T-helper 22 cell (primary cell): Measurements from ENCODE around the gene EMC7.
"Not testable (repeated sequence)": the region's sequence is repeated elsewhere in the genome, so short reads cannot be mapped to it uniquely, and the experiment has no call there.

Experiments used
- DNase-seq: peaks from one replicate; pipeline ENCODE4 v3.0.0-alpha.2; 2020; ENCODE audit warnings: low read depth

EMC7 gene

DNA sequence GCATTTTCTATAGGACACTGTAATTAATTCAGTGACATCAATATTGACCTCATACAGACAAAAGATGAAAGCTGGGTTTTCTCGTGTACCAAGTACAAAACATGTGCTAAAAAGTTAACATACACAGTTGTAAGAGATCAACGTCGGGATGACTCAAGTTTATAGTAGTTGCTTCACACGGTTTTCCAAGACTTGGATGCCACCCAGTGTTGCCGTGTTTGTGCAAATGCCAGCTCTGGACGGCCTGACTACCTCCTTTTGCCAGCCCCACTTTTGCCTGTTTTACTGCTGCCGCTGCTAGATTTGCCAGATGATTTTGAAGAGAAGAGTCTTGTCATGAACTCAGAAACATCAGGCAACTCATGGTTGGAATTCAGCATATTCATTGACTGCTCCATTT, 17.6 kb downstream of the EMC7 start:
- DNase-seq = no peak

DNA sequence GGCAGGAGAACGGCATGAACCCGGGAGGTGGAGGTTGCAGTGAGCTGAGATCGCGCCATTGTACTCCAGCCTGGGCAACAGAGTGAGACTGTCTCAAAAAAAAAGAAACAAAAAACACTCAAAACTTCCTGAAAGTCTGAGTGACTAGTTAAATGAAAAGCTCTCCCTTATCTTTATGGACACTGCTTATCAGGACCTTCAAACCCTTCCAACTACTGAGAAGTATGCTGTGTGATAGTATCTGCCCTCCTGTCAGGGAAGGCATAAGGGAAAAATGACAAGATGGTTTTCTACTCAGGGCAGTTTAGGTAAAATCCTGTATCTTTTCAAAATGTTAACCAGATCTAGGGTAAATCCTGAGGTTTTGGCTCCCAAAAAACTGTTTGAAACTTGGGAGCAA, 21.8 kb downstream of the EMC7 start:
- no peak for DNase-seq

DNA sequence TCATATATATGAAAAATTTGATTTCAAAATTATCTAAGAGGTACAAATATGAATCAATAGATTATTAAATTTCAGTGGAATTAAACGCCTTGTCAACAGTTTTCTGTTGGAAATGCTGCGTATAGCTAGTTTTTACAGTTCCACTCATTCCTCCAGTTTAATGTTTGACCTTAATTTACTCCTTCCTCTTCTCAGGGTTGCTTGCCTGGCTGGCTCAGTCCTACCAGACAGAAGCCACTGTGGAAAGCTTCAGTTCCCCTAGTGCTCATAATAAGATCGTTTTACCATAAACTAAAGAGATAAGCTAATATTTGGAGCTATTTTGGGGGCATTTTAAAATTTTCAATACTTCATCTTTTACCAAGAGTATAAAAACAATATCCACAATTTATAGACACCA, 22.8 kb downstream of the EMC7 start:
- no peak for DNase-seq

DNA sequence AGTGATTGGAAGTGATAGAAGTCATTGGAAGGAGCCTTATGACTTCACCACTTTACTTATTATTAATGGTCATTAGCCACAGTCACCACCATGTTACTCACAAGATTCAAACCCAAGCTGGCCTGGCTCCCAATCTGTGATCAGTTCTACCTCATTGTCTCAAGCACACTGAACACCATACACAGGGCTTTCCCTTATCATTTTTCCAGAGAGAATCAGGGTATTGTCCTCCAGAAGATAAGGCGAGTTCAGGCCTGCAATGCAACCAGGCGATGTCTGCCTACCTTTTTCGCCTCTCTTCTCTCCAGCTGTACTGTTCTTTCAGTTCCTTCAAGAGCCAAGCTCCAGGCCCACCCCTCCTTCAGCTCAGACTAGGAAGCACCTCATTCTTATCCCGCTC, 24.9 kb downstream of the EMC7 start:
- DNase-seq = no peak

DNA sequence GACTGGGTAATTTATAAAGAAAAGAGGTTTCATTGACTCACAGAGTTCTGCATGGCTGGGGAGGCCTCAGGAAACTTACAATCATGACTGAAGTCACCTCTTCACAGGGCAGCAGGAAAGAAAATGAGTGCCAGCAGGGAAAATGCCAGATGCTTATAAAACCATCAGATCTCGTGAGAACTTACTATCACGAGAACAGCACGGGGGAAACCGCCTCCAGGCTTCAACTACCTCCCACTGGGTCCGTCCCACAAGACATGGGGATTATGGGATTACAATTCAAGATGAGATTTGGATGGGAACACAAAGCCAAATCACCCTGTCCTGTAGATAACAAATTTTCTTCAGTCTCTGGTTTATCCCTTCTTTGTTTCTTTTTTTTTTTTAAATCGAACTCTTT, 31.7 kb downstream of the EMC7 start:
- no peak for DNase-seq

DNA sequence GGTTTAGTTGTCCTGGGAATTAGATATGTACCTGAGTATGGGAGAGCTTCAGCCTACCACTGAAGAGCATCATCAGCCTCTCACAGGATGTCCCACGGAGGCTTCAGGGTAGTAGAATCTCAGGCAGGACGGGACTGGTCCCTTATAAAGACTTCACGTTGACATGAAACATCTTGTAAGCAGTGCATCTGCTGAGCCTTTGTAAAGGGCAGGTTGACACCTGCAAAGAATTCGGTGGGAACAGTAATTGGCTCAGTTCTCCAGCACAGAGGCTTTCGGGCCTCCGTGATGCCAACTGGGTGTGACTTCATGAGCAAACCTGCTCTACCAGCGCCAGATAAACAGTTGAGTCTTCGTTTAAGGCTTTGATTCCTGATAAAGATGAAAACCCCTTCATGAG, 35.7 kb downstream of the EMC7 start:
- no peak for DNase-seq

DNA sequence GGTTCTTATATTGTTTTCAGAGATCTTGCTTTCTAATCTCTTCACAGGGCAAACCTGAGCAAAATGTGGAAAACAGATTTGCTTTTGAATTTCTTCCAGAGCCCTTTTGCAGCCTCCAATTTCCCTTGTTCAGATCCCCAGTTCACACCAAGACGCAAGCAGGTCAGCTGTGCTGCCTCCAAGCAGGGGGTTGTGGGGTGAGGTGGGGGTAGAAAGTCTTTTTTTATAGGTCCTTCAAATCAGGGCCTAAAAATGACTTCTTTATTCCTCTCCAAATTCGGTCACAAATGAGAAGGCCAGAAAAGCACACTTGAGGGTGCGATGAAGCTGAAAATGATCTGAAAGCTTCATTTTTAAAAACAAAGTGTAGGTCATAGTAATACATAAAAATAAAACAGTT, 36.4 kb downstream of the EMC7 start:
- DNase-seq = no peak

DNA sequence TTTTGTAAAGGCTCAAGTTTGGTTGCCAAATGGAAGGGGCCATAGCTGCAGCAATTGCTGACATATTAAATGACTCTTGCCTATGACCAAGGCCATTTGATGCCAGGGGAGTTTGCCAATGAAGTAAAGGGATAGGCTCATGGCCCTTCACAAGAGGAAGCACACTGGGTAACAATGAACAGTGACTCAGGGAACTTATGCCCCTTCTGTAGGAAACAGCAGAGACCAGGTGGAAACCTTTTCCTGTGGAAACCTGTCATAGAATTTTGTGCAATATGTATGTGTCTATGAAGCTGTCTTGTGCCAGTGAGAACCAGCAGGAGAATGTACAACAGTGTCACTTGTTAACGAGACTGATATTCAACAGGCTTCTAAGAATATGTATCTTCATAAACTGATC, 37.2 kb downstream of the EMC7 start:
- no peak for DNase-seq

DNA sequence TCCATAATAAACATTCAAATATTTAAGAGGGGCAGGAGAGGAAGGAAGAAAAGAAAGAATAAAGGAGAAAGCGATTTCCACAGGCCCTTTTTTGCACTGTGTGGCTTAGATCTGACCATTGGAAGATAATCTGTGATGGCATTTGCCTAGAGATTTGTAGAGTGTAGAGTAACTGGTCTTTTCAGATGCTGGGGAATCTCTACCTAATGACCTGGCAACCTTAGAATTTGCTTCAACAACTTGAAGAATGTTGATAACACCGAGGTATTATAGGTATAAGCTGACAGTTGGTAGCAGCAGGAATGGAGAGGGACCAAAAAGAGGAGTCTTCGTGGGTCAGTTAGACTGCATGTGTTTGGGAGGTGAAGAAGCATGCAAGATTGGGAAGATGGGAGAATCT, 41.7 kb downstream of the EMC7 start:
- no peak for DNase-seq

DNA sequence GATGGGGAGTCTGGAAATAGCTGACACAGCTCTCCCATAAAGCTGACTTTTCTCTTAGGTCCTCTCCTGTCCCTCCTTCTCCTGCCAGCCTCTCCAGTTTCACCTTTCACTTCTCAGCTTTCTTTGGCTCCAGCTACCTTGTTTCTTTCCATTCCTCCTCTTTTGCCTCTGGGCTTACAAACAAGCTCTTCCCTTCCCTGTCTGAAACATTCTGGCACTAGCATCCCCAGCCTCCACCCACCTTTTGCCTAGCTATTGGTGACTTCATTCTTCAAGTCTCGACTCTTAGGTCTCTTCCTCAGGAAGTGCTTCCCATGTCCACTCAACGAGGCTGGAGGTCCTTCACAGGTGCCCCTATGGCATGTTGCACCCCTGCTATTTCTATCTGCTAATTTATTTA, 42.2 kb downstream of the EMC7 start:
- DNase-seq = no peak

DNA sequence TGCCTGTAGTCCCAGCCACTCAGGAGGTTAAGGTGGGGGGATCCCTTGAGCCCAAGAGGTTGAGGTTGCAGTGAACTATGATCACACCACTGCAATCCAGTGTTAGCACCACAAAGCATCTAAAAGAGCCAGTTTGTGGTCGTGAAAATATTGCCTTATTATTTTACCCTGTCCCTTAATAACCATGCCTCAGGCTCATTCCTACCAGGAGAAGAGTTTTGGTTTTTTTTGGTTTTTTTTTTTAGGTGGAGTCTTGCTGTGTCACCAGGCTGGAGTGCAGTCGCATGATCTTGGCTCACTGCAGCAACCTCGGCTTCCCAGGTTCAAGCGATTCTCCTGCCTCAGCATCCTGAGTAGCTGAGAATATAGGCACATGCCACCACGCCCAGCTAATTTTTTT, 44.8 kb downstream of the EMC7 start:
- no peak for DNase-seq

DNA sequence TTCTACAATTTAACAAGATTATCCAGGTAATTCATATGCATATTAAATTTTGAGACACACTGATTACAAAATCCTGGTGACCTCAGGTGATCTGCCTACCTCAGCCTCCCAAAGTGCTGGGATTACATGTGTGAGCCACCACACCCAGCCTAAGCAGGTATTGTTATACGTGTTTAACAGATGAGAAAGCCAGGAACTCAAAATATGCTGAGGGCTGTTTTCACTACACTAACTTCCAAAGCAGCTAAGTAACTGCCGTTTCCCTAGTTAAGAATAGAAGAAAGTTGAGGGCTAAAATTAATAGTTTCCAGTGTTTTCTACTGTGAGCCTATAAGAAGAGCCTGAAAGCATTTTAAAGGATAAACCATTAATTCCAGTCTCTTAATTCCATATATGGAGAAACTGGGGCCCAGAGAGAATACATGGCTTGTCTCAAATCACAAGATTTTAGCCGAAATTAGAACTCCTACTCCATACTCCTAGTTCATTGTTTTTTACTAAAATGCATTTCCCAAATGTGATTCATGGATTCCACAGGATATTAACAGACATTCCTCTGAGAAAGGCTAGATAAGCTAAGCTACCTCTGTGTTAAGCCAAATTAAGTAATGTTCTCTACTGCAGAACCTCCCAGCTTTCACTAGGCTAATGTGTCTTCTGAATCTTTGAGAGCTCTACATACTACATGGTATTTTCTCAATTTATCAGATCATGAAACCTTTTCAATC, 45.6 kb downstream of the EMC7 start:
- no peak for DNase-seq

DNA sequence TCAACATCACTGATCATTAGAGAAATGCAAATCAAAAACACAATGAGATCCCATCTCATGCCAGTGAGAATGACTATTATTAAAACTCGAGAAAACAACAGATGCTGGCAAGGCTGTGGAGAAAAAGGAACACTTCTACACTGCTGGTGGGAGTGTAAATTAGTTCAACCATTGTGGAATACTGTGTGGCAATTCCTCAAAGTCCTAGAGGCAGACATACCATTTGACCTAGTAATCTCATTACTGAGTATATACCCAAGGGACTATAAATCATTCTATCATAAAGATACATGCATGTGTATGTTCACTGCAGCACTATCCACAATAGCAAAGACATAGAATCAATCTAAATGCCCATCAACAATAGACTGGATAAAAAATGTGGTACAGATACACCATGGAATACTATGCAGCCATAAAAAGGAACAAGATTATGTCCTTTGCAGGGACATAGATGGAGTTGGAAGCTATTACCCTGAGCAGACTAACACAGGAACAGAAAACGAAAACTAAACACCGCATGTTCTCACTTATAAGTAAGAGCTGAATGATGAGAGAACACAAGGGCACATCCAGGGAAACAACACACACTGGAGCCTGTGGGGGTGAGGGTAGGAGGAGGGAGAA, 47.5 kb downstream of the EMC7 start:
- no peak for DNase-seq

DNA sequence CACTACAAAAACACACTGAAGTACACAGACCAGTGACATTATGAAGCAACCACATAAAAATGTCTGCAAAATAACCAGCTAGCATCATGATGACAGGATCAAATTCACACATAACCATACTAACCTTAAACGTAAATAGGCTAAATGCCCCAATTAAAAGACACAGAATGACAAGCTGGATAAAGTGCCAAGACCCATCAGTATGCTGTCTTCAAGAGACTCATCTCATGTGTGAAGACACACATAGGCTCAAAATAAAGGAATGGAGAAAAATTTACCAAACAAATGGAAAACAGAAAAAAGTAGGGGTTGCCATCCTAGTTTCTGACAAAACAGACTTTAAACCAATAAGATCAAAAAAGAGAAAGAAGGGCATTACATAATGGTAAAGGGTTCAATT, 51.3 kb downstream of the EMC7 start:
- DNase-seq = not testable (repeated sequence)

DNA sequence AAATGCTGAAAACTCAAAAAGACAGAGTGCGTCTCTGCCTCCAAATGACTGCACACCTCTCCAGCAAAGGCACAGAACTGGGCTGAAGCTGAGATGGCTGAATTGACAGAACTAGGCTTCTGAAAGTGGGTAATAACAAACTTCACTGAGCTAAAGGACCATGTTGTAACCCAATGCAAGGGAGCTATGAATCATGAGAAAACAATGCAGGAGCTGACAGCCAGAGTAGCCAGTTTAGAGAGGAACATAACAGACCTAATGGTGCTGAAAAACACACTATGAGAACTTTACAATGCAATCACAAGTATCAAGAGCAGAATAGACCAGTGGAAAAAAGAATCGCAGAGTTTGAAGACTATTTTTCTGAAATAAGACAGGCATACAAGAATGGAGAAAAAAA, 52.5 kb downstream of the EMC7 start:
- DNase-seq = no peak

DNA sequence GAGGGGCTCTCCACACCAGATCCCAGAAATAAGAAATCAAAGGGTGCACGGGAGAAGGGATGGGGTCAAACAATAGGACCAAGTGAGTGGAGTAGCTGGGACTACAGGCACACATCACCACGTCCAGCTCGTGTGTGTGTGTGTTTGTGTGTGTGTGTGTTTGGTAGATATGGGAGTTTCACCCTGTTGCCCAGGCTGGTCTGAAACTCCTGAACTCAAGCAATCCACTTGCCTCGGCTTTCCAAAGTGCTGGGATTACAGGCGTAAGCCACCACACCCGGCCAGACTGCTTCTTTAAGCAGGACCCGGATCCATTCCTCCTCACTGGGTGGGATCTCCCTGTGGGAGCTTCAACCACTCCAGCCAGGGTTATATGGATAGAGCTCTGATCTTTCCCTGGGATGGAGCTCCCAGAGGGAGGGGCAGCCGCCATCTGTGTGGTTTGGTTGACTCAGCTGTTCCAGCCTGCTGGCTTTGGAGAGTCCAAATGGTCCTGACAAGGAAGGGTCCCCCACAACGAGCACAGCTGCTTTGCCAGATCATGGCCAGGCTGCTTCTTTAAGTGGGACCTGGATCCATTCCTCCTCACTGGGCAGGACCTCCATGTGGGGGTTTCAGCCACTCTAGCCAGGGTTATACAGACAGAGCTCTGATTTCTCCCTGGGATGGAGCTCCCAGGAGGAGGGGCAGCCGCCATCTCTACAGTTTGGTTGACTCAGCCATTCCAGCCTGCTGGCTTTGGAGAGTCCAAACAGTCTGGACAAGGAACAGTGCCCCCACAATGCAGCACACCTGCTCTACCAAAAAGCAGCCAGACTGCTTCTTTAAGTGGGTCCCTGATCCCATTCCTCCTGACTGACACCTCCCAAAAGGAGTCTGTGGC, 53.5 kb downstream of the EMC7 start:
- DNase-seq = no peak

DNA sequence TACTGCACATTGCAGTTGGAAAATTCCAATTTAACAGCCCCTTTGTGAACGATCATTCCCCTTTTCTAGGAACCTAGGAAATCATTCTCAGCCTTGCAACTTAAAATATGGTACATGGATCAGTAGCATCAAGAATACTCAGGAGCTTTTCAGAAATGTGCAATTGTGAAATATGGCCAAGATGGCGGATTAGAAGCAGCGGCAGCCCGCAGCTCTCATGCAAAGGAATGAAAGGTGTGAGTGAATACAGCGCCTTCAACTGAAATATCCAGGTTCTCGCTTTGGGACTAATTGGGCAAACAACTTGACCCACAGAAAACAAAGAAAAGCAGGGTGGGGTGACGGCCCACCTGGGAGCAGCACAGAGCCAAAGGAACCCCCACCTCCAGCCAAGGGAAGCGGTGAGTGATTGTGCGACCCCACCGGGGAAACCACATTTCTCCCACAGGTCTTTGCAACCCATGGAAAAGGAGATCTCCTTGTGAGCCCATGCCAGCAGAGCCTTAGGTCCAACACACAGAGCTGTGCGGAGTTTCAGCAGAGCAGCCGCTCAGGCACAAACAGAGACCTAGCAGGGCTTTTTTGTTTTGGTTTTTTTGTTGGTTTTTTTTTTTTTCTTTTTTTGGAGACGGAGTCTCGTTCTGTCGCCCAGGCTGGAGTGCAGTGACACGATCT, 55.1 kb downstream of the EMC7 start:
- DNase-seq = no peak

DNA sequence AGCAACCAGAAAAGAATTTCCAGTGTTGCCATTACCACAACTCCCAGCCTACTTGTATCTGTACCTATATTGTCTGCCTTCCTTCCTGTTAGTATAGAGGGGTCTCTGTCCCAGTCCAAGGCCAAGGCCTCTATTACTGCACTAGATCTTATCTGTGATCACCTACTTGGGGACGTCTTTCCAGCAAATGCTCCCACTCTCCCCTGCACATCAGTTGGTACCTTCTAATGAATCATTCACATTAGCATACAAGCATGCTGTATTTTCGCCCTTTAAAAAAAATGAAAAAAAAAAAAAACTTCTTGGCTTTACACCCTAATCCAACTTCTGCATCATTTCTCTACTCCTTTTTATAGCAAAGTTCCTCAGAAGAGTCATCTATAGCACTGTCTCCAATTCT, 57.8 kb downstream of the EMC7 start:
- DNase-seq = no peak

DNA sequence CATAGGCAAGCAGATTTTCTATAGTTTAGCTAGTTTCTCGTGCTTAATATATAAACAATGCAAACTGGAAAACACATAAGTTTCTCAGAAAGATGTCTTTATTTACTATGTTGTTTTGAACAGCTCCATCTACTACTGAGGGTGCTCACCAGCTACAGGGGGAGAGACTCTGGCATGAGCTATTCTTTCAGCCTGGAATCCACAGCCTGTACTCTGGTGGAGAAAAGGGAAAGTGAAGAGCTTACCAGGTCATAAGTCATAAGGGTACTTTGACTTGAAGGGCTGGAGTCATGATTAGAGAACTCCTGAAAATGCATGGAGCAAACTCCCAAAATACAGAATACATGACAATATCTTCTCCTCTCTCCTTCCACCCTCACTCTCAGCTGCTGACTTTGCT, 58.3 kb downstream of the EMC7 start:
- DNase-seq = no peak

DNA sequence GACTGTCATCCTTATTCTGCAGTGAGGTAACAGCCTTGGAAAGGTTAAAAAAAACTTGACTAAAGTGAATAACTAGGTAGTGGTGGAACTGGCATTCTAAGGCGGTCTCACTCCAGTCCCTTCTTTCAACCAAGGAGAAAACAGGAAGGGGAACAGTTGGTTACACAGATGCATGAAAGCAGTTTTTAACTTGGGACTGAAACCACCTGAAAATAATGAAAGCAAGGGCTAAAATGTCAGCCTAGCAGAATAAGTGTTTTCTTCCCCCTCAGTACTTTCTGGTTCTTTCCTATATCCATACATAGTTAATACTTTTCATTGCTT, 61.9 kb downstream of the EMC7 start:
- DNase-seq = no peak

DNA sequence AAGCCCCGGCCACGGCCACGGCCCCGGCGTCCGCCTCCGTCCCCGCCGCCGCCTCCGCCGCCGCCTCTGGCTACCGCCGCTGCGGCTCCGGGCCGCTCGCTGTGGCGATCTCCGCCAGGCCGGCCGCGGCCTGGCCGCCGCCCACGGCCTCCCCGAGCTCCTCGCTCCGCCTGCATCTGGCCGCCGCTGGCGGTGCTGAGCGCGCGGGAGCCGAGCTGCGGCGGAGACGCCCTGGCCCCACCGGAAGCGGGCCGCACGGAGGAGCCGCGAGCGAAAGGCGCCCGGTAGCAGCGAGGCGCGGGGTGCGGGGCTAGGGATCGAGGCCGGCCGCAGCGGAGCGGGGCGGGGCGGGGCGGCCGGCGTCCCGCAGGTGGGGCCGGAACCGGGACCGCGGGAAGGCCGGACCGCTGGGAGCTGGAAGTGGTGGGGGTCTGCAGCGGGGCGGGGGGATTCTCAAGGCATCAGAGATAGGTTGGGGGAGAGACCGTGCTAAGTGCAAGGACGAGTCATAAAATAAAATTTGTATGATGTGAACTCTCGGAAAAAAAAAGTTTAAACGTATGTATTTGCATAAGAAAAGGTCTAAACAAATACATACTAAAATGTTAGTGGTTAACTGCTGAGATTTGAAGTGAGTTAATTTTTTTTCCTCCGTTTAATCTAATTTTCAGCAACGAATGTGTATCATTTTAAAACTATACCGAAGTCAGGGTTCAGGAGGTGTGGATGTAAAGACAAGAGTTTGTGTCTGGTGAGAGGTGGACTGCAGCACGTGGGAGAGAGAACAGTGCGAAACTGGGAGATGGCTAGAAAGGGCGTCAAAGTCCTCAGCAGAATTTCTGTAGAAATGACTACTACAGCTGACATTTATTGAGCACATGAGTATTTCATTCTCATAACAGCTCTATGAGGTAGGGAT, 62.5 kb downstream of the EMC7 start, which contains the start of gene AVEN:
AVEN (minus strand) TSS at position 334 of the 919 bp plus-strand sequence; CDS start at position 176, 158 bp downstream.
- DNase-seq = peak; percentile 28
